ENCODE measurements around the gene DAPK1. TPM values are rescaled to one million over a fixed set of nuclear protein-coding genes. Genes with fewer than 3 reads are reported as not detected.

The DAPK1 gene
- total and polyA plus RNA-seq, 11 donors = 1.0 to 52.5 (median 2.3) TPM

DNA sequence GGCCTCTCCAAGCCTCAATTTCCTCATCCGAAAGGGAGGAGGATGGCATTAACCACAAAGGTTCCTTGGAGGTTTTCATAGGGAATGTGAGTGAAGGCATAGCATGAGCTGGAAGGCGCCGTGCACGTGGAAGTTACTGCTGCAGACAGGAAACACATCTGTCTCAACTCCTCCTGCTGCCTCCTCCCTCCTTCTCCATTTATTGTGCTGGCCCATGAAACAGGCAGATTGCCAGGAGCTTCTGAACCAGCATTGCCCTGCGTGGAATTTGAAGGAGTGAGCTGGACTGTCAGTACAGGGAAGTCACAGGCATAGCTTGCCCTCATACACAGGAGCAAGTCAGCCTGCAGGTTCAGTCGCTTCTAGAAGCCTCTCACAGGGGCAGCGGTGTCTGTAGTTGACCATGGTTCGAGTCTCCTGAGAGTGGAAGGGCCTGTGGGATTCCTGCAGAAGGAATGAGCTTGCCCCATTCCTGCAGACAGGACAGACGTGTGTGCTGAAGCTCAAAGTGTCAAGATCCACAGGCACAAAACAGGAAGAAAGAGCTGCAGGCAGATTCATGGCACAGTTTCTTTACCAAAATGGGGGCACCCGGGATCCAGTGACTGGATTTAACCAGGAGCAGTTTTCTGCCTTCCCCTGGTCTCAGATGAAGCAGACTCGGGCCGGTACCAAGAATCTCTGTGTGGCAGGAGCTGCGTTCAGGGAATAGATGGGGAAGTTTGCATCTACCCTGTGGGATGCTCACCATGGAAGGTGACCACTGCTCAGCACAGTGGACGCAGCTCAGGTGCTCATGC, 179.5 kb downstream of the DAPK1 start:
- H3K4me3 ChIP-seq = no peak overlapping the region
- no peak overlapping the region for H3K27ac ChIP-seq
- no peaks in the 10 kb centered on the region for H3K27me3 ChIP-seq
- H3K36me3 ChIP-seq = peaks cover 0 to 10% (median 0%) of the 10 kb centered on the region in 9 donors
- intact Hi-C loops (cut with DNase I) = loop anchor here in 2 of 10 donors (10.0 kb wide), 2 partner anchors 58 to 368 kb away; no protein-coding TSS in a partner anchor
- ATAC-seq (peak; percentile 44 to 75 (median 64)), DNase-seq (peak in 3 of 5 donors; percentile 33 to 74 (median 61))
- WGBS, 4 donors = 64 to 71% (median 68%) methylated on average over 13 to 14 of the region's 14 CpGs
- no peaks in the 10 kb centered on the region for H3K9me3 ChIP-seq
- TF ChIP-seq POLR2A (IDR thresholded peaks at IDR 0.05) = no peak
- TF ChIP-seq, protein P1, sequence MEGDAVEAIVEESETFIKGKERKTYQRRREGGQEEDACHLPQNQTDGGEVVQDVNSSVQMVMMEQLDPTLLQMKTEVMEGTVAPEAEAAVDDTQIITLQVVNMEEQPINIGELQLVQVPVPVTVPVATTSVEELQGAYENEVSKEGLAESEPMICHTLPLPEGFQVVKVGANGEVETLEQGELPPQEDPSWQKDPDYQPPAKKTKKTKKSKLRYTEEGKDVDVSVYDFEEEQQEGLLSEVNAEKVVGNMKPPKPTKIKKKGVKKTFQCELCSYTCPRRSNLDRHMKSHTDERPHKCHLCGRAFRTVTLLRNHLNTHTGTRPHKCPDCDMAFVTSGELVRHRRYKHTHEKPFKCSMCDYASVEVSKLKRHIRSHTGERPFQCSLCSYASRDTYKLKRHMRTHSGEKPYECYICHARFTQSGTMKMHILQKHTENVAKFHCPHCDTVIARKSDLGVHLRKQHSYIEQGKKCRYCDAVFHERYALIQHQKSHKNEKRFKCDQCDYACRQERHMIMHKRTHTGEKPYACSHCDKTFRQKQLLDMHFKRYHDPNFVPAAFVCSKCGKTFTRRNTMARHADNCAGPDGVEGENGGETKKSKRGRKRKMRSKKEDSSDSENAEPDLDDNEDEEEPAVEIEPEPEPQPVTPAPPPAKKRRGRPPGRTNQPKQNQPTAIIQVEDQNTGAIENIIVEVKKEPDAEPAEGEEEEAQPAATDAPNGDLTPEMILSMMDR (IDR thresholded peaks at IDR 0.05) = no peak
- peaks cover 0 to 12% (median 0%) of the 10 kb centered on the region in 12 donors for H3K4me1 ChIP-seq

DNA sequence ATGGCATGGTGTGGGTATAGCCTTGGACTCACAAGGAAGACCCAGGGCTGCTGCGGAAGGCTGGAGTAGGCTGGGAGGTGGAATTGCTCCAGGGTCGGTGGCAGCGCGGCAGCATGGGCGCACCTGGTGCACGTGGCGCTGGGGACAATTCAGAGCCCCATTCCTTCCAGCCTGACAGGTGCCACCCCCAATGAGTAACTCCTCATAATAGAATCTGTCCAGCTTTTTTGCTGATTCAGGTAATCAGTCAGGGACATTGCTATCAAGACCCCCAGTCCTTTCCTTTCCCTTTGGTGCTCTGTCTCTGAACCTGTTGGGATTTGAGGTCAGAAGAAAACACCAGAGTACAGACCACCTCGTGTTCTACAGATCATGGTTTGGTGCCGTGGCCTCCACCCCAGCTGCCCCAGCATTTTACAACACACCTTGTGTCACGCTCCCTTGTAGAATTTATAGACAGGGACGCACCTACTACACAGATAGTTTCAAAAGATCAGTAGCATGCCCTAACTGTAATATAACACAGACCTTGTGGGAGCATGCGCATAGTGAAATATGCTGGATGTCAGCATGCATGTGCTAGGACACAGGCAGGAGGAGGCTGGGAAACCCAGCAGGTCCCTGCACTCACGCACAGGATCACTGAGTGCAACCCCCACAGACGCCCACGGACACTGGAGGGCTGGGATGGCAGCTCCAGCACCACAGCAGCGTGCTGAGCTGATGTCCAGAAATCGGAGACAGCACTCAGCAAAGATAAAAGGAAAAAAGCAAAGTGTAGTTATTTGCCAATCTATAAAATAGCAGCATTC, 180.3 kb downstream of the DAPK1 start:
- TF ChIP-seq, protein P1 (IDR thresholded peaks at IDR 0.05) = no peak
- TF ChIP-seq POLR2A (IDR thresholded peaks at IDR 0.05) = no peak
- Histone ChIP-seq H3K4me3 (no peak overlapping the region), H3K27ac (no peak overlapping the region), H3K27me3 (no peaks in the 10 kb centered on the region), H3K4me1 (peaks cover 0 to 12% (median 0%) of the 10 kb centered on the region in 12 donors), H3K36me3 (peaks cover 0 to 15% (median 0%) of the 10 kb centered on the region in 9 donors), H3K9me3 (no peaks in the 10 kb centered on the region)
- ATAC-seq (no peak), DNase-seq (no peak)
- 87 to 91% (median 90%) methylated on average over 16 to 17 of the region's 17 CpGs for WGBS, 4 donors
- intact Hi-C loops (cut with DNase I) = loop anchor here in 4 of 10 donors (2.0 to 10.0 kb wide), 3 partner anchors 57 to 367 kb away; no protein-coding TSS in a partner anchor

DNA sequence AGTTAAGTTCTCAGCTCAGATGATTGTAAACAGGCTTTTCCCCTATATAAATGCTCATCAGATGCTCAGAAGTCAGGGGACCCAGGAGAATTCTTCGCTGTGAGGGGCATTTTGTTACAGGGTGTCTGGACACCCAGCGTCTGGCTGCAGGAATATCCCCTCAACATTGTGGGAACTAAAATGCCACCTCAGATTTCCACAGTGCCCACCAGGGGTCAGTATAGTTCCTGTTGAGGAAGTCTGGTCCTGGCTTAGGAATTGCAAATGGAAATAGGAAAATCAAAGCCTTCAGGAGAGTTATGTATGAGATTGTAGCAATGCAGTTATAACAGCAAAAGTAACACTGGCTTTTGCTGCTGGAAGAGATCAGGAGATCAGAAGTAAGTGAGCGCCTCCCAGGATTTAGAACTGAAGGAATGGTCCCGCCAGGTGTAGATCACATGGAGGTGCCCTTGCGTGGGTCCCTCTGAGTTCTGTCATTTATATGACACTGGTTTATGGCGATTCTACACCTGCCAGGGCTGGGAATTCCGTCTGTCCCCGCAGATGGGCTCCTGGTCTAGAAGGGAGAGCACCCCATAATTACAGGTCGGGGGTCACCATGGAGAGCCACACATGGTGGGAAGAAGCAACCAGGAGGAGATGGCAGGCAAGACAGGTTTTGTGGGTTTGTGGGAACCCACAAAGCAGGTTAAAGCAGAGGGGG, 181.1 kb downstream of the DAPK1 start:
- H3K9me3 ChIP-seq = no peaks in the 10 kb centered on the region
- no peak overlapping the region for H3K27ac ChIP-seq
- no peaks in the 10 kb centered on the region for H3K27me3 ChIP-seq
- DNase-seq (peak in 3 of 5 donors; percentile 48 to 64 (median 51)), ATAC-seq (peak in 2 of 4 donors; percentile 45 to 51)
- 71 to 83% (median 78%) methylated on average over 9 of the region's 9 CpGs for WGBS, 4 donors
- H3K36me3 ChIP-seq = peaks cover 0 to 15% (median 0%) of the 10 kb centered on the region in 9 donors
- H3K4me1 ChIP-seq = peaks cover 0 to 12% (median 0%) of the 10 kb centered on the region in 12 donors
- TF ChIP-seq, protein P1 (IDR thresholded peaks at IDR 0.05) = peak; percentile 73 to 90 (median 80)
- no peak for TF ChIP-seq POLR2A (IDR thresholded peaks at IDR 0.05)
- intact Hi-C loops (cut with DNase I) = loop anchor here in 4 of 10 donors (2.0 to 10.0 kb wide), 3 partner anchors 56 to 366 kb away; no protein-coding TSS in a partner anchor
- no peak overlapping the region for H3K4me3 ChIP-seq
